Vagina (tissue), 2 donors: ENCODE data around the gene PDZD7. TPM values are rescaled to one million over a fixed set of nuclear protein-coding genes. Genes with fewer than 3 reads are reported as not detected.

ENCODE experiments used
- DNase-seq, 2 donors: peaks; one replicate each; pipeline ENCODE4 v3.0.0-alpha.2; 2017; ENCODE audit errors: extremely low spot score in 2 of 2
- H3K27ac ChIP-seq: fragments of 200-600 bp; sonication (generic); one replicate; pipeline ENCODE4 v1.5.1; 2019
- H3K27me3 ChIP-seq: fragments of 200-600 bp; sonication (generic); one replicate; pipeline ENCODE4 v1.5.1; 2019
- H3K36me3 ChIP-seq, 2 donors: fragments of 200-600 bp; sonication (generic); one replicate each; pipeline ENCODE4 v1.5.1; 2017 to 2019
- H3K4me1 ChIP-seq: fragments of 200-600 bp; sonication (generic); one replicate; pipeline ENCODE4 v1.5.1; 2019
- H3K4me3 ChIP-seq, 2 donors: fragments of 200-600 bp; sonication (generic); 1 replicate in 1 of 2; 2 replicates in 1 of 2; pipeline ENCODE4 v1.5.1; 2016 to 2019
- H3K9me3 ChIP-seq: fragments of 200-600 bp; sonication (generic); one replicate; pipeline ENCODE4 v1.5.1; 2019
- POLR2A ChIP-seq, 2 donors: fragments of 450-650 bp; IDR thresholded peaks; one replicate each; pipeline ENCODE4 v1.6.1; 2017; ENCODE audit warnings: antibody characterized with exemption in 2 of 2, mild to moderate bottlenecking in 2 of 2, moderate library complexity in 2 of 2
- POLR2AphosphoS5 ChIP-seq, 2 donors: sonication (generic); formaldehyde crosslinking; IDR thresholded peaks; one replicate each; pipeline ENCODE4 v1.9.0; 2017; ENCODE audit warnings: antibody characterized with exemption in 2 of 2, mild to moderate bottlenecking in 2 of 2, low read depth in 1 of 2; ENCODE audit not compliant: insufficient read depth in 1 of 2
- intact Hi-C: fragments of 100-400 bp; cut with DNase I; formaldehyde crosslinking; loops from one replicate; pipeline ENCODE4 v1.15.1; 2023
- total RNA-seq: library from RNA; depleted of rRNA; stranded (reverse); fragments of >200 nt; gene quantifications from one replicate; pipeline ENCODE4 v1.2.3, GENCODE V29; 2016
- TF ChIP-seq, protein P1 (sequence below), 3 experiments: fragments of 450-650 bp in 2 of 3; fragments of 200-600 bp in 1 of 3; sonication (generic) in 1 of 3; IDR thresholded peaks; one replicate each; pipeline ENCODE4 v1.5.1; 2017 to 2019; ENCODE audit warnings: antibody characterized with exemption in 3 of 3, mild to moderate bottlenecking in 2 of 3, moderate library complexity in 2 of 3

PDZD7 gene
- total RNA-seq, 1 donor from 2014 or later: 1.5 TPM

GRCh38 chr10:101064415-101065030 is 33.6 kb upstream of the PDZD7 start:
- TF ChIP-seq POLR2A (IDR thresholded peaks at IDR 0.05) (no peak), POLR2AphosphoS5 (IDR thresholded peaks at IDR 0.05; ENCODE audit: insufficient read depth in 1 of 2, low read depth in 1 of 2) (no peak)
- TF ChIP-seq, protein P1, sequence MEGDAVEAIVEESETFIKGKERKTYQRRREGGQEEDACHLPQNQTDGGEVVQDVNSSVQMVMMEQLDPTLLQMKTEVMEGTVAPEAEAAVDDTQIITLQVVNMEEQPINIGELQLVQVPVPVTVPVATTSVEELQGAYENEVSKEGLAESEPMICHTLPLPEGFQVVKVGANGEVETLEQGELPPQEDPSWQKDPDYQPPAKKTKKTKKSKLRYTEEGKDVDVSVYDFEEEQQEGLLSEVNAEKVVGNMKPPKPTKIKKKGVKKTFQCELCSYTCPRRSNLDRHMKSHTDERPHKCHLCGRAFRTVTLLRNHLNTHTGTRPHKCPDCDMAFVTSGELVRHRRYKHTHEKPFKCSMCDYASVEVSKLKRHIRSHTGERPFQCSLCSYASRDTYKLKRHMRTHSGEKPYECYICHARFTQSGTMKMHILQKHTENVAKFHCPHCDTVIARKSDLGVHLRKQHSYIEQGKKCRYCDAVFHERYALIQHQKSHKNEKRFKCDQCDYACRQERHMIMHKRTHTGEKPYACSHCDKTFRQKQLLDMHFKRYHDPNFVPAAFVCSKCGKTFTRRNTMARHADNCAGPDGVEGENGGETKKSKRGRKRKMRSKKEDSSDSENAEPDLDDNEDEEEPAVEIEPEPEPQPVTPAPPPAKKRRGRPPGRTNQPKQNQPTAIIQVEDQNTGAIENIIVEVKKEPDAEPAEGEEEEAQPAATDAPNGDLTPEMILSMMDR (IDR thresholded peaks at IDR 0.05): no peak
- no peaks in the 10 kb centered on the region for H3K27me3 ChIP-seq

DNA sequence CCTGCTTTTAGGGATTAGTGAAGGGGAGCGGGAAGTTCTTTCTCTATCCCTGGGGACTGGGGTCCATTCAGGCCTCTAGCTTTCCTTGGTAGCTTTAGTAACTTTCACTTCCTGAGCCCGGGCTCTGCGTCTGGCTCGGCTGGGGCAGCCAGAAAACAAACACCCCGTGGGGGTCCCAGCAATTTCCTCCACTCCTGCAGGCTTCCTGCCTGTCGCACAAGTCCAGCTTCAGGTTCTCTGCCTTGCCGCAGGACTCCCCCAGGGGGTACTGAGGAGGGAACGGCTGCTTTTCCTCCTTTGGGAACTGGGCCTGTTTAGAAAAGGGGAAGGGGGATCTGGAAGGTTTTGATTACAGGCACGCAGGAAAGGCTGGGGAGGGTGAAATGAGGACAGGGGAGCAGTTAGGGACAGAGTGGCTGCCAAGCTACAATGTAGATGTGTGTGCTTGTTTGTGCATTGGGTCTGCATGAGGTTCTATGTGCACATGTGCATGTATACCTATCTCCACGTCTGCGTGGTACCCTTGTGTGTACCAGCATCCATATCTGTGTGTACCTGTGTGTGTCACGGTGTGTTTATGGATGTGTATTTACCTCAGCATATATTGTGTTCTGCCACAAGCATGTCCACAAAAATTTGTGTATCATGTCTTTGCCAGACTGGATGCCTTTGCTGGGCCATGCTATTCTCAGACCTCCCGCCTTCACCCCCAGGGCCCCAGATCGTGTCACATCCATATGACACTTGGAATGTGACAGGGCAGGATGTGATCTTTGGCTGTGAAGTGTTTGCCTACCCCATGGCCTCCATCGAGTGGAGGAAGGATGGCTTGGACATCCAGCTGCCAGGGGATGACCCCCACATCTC is 32.9 kb upstream of the PDZD7 start:
- intact Hi-C loops: loop anchor here (1.0 to 5.0 kb wide), 2 partner anchors 21 to 71 kb away; no protein-coding TSS in a partner anchor

More at GRCh38 chr10:101064415-101065030, 33.6 kb upstream of the PDZD7 start:
- no peaks in the 10 kb centered on the region for H3K36me3 ChIP-seq
- no peaks in the 10 kb centered on the region for H3K9me3 ChIP-seq
- H3K27ac ChIP-seq: no peak overlapping the region
- no peak overlapping the region for H3K4me3 ChIP-seq
- intact Hi-C loops: loop anchor here (5.0 kb wide), 1 partner anchor 72 kb away; no protein-coding TSS in a partner anchor
- H3K4me1 ChIP-seq: peaks cover 58% of the 10 kb centered on the region
- no peak for DNase-seq

GRCh38 chr10:101063050-101063525 is 32.2 kb upstream of the PDZD7 start:
- Histone ChIP-seq H3K36me3 (no peaks in the 10 kb centered on the region), H3K4me1 (peaks cover 58% of the 10 kb centered on the region), H3K9me3 (no peaks in the 10 kb centered on the region), H3K4me3 (peak overlapping the region; percentile 68 to 84), H3K27me3 (no peaks in the 10 kb centered on the region), H3K27ac (peak overlapping the region; percentile 96)
- intact Hi-C loops: loop anchor here (1.0 to 5.0 kb wide), 2 partner anchors 21 to 71 kb away; no protein-coding TSS in a partner anchor
- no peak for DNase-seq
- TF ChIP-seq, protein P1 (IDR thresholded peaks at IDR 0.05): no peak
- TF ChIP-seq POLR2A (IDR thresholded peaks at IDR 0.05): no peak
- TF ChIP-seq POLR2AphosphoS5 (IDR thresholded peaks at IDR 0.05; ENCODE audit: insufficient read depth in 1 of 2, low read depth in 1 of 2): no peak

More for the DNA sequence above, 32.9 kb upstream of the PDZD7 start:
- H3K9me3 ChIP-seq: no peaks in the 10 kb centered on the region
- H3K27me3 ChIP-seq: no peaks in the 10 kb centered on the region
- no peaks in the 10 kb centered on the region for H3K36me3 ChIP-seq
- no peak for TF ChIP-seq POLR2AphosphoS5 (IDR thresholded peaks at IDR 0.05; ENCODE audit: insufficient read depth in 1 of 2, low read depth in 1 of 2)
- TF ChIP-seq, protein P1 (IDR thresholded peaks at IDR 0.05): no peak
- no peak for TF ChIP-seq POLR2A (IDR thresholded peaks at IDR 0.05)
- DNase-seq: no peak
- H3K4me1 ChIP-seq: peaks cover 58% of the 10 kb centered on the region
- no peak overlapping the region for H3K4me3 ChIP-seq
- H3K27ac ChIP-seq: no peak overlapping the region

DNA sequence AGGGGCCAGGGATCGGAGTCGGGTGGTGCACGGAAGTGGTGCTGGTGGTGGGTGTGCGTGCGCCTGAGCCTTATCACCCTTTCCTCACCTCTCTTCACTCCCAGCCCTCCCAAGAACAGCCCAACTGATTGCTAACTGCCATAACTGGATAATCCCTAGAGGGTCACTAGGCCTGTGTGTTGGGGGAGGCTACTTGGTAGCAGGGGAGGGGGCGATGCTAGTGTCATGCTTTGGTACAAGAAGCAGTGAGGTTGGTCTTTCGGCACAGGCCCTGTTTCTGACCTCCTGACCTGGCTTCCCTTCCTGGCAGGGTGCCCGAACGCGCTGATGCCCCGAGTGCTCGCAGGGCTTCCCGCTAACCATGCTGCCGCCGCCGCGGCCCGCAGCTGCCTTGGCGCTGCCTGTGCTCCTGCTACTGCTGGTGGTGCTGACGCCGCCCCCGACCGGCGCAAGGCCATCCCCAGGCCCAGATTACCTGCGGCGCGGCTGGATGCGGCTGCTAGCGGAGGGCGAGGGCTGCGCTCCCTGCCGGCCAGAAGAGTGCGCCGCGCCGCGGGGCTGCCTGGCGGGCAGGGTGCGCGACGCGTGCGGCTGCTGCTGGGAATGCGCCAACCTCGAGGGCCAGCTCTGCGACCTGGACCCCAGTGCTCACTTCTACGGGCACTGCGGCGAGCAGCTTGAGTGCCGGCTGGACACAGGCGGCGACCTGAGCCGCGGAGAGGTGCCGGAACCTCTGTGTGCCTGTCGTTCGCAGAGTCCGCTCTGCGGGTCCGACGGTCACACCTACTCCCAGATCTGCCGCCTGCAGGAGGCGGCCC is 31.5 kb upstream of the PDZD7 start:
- H3K9me3 ChIP-seq: no peaks in the 10 kb centered on the region
- no peaks in the 10 kb centered on the region for H3K36me3 ChIP-seq
- DNase-seq: no peak
- H3K27ac ChIP-seq: peak overlapping the region; percentile 96
- intact Hi-C loops: loop anchor here (1.0 to 5.0 kb wide), 2 partner anchors 20 to 70 kb away; no protein-coding TSS in a partner anchor
- TF ChIP-seq, protein P1 (IDR thresholded peaks at IDR 0.05): peak in 2 of 3 experiments; percentile 36 to 38
- TF ChIP-seq POLR2AphosphoS5 (IDR thresholded peaks at IDR 0.05; ENCODE audit: insufficient read depth in 1 of 2, low read depth in 1 of 2): no peak
- no peak for TF ChIP-seq POLR2A (IDR thresholded peaks at IDR 0.05)
- H3K27me3 ChIP-seq: no peaks in the 10 kb centered on the region
- peaks cover 55% of the 10 kb centered on the region for H3K4me1 ChIP-seq
- peak overlapping the region; percentile 68 to 84 for H3K4me3 ChIP-seq
